G401.6 (cell line): ENCODE measurements around the gene SLC12A4.

Experiments
- FAIRE-seq: peaks from 2 replicates; lab custom pipeline; 2012; peaks lifted over from hg19 to GRCh38; lab: Jason Lieb, UNC

Gene SLC12A4

GRCh38 chr16:67962135-67962534 lies 6.3 kb downstream of the SLC12A4 start:
- FAIRE-seq: no peak

- no peak for FAIRE-seq
Measured at GRCh38 chr16:67961551-67961957, 6.9 kb downstream of the SLC12A4 start.

- no peak for FAIRE-seq
Measured at GRCh38 chr16:67959536-67960329, 8.7 kb downstream of the SLC12A4 start.

- FAIRE-seq: no peak
Measured at GRCh38 chr16:67957622-67958021, 10.8 kb downstream of the SLC12A4 start.

- no peak for FAIRE-seq
Measured at GRCh38 chr16:67954421-67955196, 13.8 kb downstream of the SLC12A4 start.

GRCh38 chr16:67953641-67954375 lies 14.6 kb downstream of the SLC12A4 start:
- FAIRE-seq: no peak

- FAIRE-seq: no peak
Measured at GRCh38 chr16:67951485-67951884, 17.0 kb downstream of the SLC12A4 start.

- no peak for FAIRE-seq
Measured at GRCh38 chr16:67950335-67950843, 18.0 kb downstream of the SLC12A4 start.

- FAIRE-seq: no peak
Measured at GRCh38 chr16:67949645-67950044, 18.8 kb downstream of the SLC12A4 start.

GRCh38 chr16:67948015-67948414 lies 20.4 kb downstream of the SLC12A4 start:
- FAIRE-seq: no peak

- FAIRE-seq: no peak
Measured at GRCh38 chr16:67946966-67947558, 21.4 kb downstream of the SLC12A4 start.

- no peak for FAIRE-seq
Measured at GRCh38 chr16:67946128-67946569, 22.3 kb downstream of the SLC12A4 start.

GRCh38 chr16:67945392-67945933 lies 23.0 kb downstream of the SLC12A4 start:
- no peak for FAIRE-seq

GRCh38 chr16:67944690-67945391 lies 23.6 kb downstream of the SLC12A4 start:
- FAIRE-seq: no peak

GRCh38 chr16:67943619-67944504 lies 24.6 kb downstream of the SLC12A4 start, which contains the start of gene LCAT:
TSS of gene LCAT (minus strand) at chr16:67944120. CDS start at chr16:67944101, 19 bp downstream.
- no peak for FAIRE-seq

- no peak for FAIRE-seq
Measured at GRCh38 chr16:67943256-67943618, 25.2 kb downstream of the SLC12A4 start.

GRCh38 chr16:67942510-67943255 lies 25.8 kb downstream of the SLC12A4 start:
- no peak for FAIRE-seq

- no peak for FAIRE-seq
Measured at GRCh38 chr16:67942200-67942509, 26.3 kb downstream of the SLC12A4 start.

GRCh38 chr16:67941469-67942199 lies 26.8 kb downstream of the SLC12A4 start:
- FAIRE-seq: no peak
